Measurements from ENCODE around the gene UBN2.

The UBN2 gene

GRCh38 chr7:139341776-139342226 lies 110.8 kb downstream of the UBN2 start:
- DNase-seq (ENCODE audit: low read depth in 3 of 3, low spot score in 1 of 3) = no peak

- DNase-seq (ENCODE audit: low read depth in 3 of 3, low spot score in 1 of 3) = no peak
These were observed 114.0 kb downstream of the UBN2 start for GRCh38 chr7:139345042-139345441.

- no peak for DNase-seq (ENCODE audit: low read depth in 3 of 3, low spot score in 1 of 3)
These were observed 120.0 kb downstream of the UBN2 start for GRCh38 chr7:139351027-139351426.

- no peak for DNase-seq (ENCODE audit: low read depth in 3 of 3, low spot score in 1 of 3)
These were observed 123.7 kb downstream of the UBN2 start for GRCh38 chr7:139354729-139355128.

- DNase-seq (ENCODE audit: low read depth in 3 of 3, low spot score in 1 of 3) = no peak
These were observed 124.3 kb downstream of the UBN2 start for GRCh38 chr7:139355320-139355719.
